ENCODE measurements around the gene ZSCAN10.

DNA sequence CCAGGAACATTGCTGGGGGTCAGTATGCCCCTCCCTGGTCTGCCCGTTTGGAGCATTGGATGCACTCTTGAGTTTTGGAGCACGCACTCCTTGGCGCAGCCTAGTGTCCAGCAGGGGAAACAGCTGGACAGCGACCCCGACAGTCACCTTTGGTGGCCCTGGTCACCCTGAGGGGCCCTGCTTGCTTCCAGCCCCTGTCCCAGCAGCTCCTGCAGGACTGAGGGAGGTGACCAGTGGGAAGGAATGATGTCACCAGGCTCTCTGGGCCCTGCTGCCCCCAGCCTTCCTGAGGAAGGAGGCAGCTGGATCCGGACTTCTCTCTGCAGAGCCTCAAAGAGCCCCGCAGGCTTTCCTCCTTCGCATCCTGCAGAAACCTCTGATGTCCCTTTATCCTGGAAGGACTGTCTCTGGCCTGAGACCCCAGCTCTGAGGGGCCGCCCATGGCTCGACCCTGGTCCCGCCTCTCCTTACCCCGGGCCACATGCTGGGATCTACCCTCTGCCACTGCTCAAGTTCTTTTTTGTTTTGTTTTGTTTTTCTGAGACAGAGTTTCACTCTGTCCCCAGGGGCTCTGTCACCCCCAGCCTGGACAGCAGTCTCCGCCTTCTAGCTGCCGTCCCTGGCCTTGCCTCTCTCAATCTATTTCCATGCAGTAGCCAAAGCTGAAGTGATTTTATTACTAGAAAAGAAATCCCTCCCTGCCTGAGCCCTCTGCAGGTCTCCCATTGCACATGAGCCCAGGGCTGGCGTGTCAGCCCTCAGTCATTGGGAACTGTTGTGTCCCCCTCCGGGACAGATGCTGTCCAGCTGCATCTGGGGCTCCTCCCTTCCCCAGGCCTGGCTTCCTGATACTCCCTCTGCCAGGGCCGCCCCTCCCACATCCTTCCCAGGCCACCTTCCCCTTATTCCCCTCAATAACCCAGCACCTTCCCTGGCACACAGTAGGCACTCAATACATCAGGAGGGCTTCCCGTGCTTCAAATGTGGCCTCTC lies 11.6 kb downstream of the ZSCAN10 start:
- TF ChIP-seq, protein P1, sequence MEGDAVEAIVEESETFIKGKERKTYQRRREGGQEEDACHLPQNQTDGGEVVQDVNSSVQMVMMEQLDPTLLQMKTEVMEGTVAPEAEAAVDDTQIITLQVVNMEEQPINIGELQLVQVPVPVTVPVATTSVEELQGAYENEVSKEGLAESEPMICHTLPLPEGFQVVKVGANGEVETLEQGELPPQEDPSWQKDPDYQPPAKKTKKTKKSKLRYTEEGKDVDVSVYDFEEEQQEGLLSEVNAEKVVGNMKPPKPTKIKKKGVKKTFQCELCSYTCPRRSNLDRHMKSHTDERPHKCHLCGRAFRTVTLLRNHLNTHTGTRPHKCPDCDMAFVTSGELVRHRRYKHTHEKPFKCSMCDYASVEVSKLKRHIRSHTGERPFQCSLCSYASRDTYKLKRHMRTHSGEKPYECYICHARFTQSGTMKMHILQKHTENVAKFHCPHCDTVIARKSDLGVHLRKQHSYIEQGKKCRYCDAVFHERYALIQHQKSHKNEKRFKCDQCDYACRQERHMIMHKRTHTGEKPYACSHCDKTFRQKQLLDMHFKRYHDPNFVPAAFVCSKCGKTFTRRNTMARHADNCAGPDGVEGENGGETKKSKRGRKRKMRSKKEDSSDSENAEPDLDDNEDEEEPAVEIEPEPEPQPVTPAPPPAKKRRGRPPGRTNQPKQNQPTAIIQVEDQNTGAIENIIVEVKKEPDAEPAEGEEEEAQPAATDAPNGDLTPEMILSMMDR (IDR thresholded peaks at IDR 0.05): peak in 1 of 5 experiments; percentile 37
- TF ChIP-seq POLR2AphosphoS5 (IDR thresholded peaks at IDR 0.05): no peak
- no peak for TF ChIP-seq POLR2A (IDR thresholded peaks at IDR 0.05)
